ENCODE measurements around the gene GCDH.

GRCh38 chr19:12885749-12886650 is 5.0 kb upstream of the GCDH start:
- TF ChIP-seq POLR2A (IDR thresholded peaks at IDR 0.05): no peak
- TF ChIP-seq, protein P1, sequence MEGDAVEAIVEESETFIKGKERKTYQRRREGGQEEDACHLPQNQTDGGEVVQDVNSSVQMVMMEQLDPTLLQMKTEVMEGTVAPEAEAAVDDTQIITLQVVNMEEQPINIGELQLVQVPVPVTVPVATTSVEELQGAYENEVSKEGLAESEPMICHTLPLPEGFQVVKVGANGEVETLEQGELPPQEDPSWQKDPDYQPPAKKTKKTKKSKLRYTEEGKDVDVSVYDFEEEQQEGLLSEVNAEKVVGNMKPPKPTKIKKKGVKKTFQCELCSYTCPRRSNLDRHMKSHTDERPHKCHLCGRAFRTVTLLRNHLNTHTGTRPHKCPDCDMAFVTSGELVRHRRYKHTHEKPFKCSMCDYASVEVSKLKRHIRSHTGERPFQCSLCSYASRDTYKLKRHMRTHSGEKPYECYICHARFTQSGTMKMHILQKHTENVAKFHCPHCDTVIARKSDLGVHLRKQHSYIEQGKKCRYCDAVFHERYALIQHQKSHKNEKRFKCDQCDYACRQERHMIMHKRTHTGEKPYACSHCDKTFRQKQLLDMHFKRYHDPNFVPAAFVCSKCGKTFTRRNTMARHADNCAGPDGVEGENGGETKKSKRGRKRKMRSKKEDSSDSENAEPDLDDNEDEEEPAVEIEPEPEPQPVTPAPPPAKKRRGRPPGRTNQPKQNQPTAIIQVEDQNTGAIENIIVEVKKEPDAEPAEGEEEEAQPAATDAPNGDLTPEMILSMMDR (IDR thresholded peaks at IDR 0.05): no peak

Measured in lower leg skin (tissue), 3 donors.